Psoas muscle (tissue), 8 donors: ENCODE measurements around the gene CDK19. TPM values are rescaled to one million over a fixed set of nuclear protein-coding genes. Genes with fewer than 3 reads are reported as not detected.

Source experiments
- ATAC-seq, 4 donors: fragments of 200-7000 bp; cut with Tn5 transposase; one replicate each; pipeline ENCODE4 v1.9.1; 2020; ENCODE audit warnings: moderate library complexity in 3 of 4, mild to moderate bottlenecking in 2 of 4
- DNase-seq, 2 donors: peaks; one replicate each; pipeline ENCODE4 v3.0.0-alpha.2; 2020
- H3K27ac ChIP-seq: fragments of 200-600 bp; one replicate; pipeline ENCODE4 v1.8.0; 2022
- H3K27me3 ChIP-seq, 3 donors: fragments of 200-600 bp in 1 of 3; one replicate each; pipeline versions ENCODE4 v1.6.1 to v1.8.0; 2013 to 2022; ENCODE audit warnings: low read length in 2 of 3, mild to moderate bottlenecking in 2 of 3, moderate library complexity in 1 of 3; ENCODE audit not compliant: insufficient read depth in 3 of 3
- H3K36me3 ChIP-seq, 2 donors: fragments of 200-600 bp in 1 of 2; one replicate each; pipeline versions ENCODE4 v1.6.1 to v1.8.0; 2013 to 2022; ENCODE audit warnings: low read depth in 1 of 2, mild to moderate bottlenecking in 1 of 2, moderate library complexity in 1 of 2; ENCODE audit not compliant: insufficient read depth in 1 of 2
- H3K4me1 ChIP-seq: fragments of 200-600 bp; one replicate; pipeline ENCODE4 v1.8.0; 2022
- H3K4me3 ChIP-seq: fragments of 200-600 bp; one replicate; pipeline ENCODE4 v1.8.0; 2022; ENCODE audit warnings: mild to moderate bottlenecking
- H3K9me3 ChIP-seq: fragments of 200-600 bp; one replicate; pipeline ENCODE4 v1.8.0; 2022
- CTCF ChIP-seq: fragments of 200-600 bp; IDR thresholded peaks from one replicate; pipeline ENCODE4 v1.8.0; 2022; ENCODE audit warnings: antibody characterized with exemption
- WGBS, 3 donors: extraction: QIAGEN DNeasy Blood & Tissue Kit; methylation state at CpG; one replicate each; pipeline versions ENCODE4 v1.1.6 to v1.1.7; 2013; 5-methylcytosine and 5-hydroxymethylcytosine counted together
- intact Hi-C, 2 donors: fragments of 100-400 bp; cut with DNase I; formaldehyde crosslinking; loops; one replicate each; pipeline versions ENCODE4 v1.11.0 to v1.14.2; 2022
- polyA plus RNA-seq, 3 donors: library from polyadenylated mRNA; stranded (reverse); fragments of 200-250 nt; gene quantifications; one replicate each; pipeline ENCODE4 v1.2.3, GENCODE V29; 2013
- total RNA-seq, 4 donors: library from RNA; stranded (reverse); fragmentation: NEBNext Ultra II Directional in 2 of 4; extraction: Animal tissue kit (Norgen Biotek cat#: 25700) in 2 of 4; gene quantifications; one replicate each; pipeline versions ENCODE4 v1.2.1 to v1.2.4, GENCODE V29; 2021 to 2023
- donor health status: healthy with polysubstance abuse.
- donor health status: DM: no; HTN: no; CAD: no; lungs with moderate emphysema.
- donor health status: Bipolar disorder and iron deficiency.
- donor health status: healthy.
- donor health status: DM: yes; HTN: yes; CAD: no.
- donor health status: DM: no; HTN: no; CAD: no.
- donor health status: DM: no; HTN: no; CAD: no.
- donor health status: DM: yes; HTN: yes; CAD: no.

Gene CDK19
- total and polyA plus RNA-seq, 7 donors, result 2.2 to 11.6 (median 5.5) TPM

GRCh38 chr6:110628330-110628729 lies 186.9 kb downstream of the CDK19 start:
- no peaks in the 10 kb centered on the region for H3K4me1 ChIP-seq
- no peak for ATAC-seq
- no peaks in the 10 kb centered on the region for H3K9me3 ChIP-seq
- WGBS, 3 donors, result 93 to 96% (median 95%) methylated on average over 5 of the region's 5 CpGs
- H3K27ac ChIP-seq, result no peak overlapping the region
- H3K4me3 ChIP-seq, result no peak overlapping the region
- no peak for DNase-seq
- no peak for TF ChIP-seq CTCF
- intact Hi-C loops, result no loop called here
- H3K27me3 ChIP-seq, result no peaks in the 10 kb centered on the region
- peaks cover 0 to 9% of the 10 kb centered on the region in 2 donors for H3K36me3 ChIP-seq

DNA sequence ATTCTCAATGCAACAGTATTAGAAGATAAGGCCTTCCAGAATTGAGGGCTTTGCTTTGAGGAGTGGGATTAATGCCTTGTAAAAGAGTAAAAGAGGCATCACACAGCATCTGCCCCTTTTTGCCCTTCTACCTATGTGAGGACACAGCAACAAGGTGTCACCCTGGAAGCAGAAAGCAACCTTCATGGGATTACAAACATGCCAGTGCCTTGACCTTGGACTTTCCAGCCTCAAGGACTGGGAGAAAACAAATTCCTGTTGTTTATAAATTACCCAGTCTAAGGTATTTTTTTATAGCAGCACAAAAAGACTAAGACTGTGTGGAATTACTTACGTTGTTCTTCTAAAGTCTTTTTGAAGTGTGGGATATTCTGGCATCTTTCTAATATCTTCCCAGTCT lies 188.8 kb downstream of the CDK19 start:
- WGBS, 3 donors, result 91 to 98% (median 96%) methylated on average over 1 of the region's 1 CpG
- no peaks in the 10 kb centered on the region for H3K4me1 ChIP-seq
- DNase-seq (no peak), ATAC-seq (no peak)
- no peak overlapping the region for H3K27ac ChIP-seq
- intact Hi-C loops, result no loop called here
- H3K9me3 ChIP-seq, result no peaks in the 10 kb centered on the region
- peaks cover 0 to 27% of the 10 kb centered on the region in 2 donors for H3K36me3 ChIP-seq
- no peak overlapping the region for H3K4me3 ChIP-seq
- TF ChIP-seq CTCF, result no peak
- H3K27me3 ChIP-seq, result no peaks in the 10 kb centered on the region

GRCh38 chr6:110625883-110626282 lies 189.4 kb downstream of the CDK19 start:
- Histone ChIP-seq H3K36me3 (peaks cover 0 to 33% of the 10 kb centered on the region in 2 donors), H3K27me3 (no peaks in the 10 kb centered on the region), H3K4me3 (no peak overlapping the region), H3K9me3 (no peaks in the 10 kb centered on the region), H3K27ac (no peak overlapping the region), H3K4me1 (no peaks in the 10 kb centered on the region)
- TF ChIP-seq CTCF, result no peak
- intact Hi-C loops, result no loop called here
- ATAC-seq, result no peak
- WGBS, 3 donors, result 88 to 93% (median 92%) methylated on average over 2 of the region's 2 CpGs
- DNase-seq, result no peak

GRCh38 chr6:110622912-110623578 lies 192.2 kb downstream of the CDK19 start:
- no peak for TF ChIP-seq CTCF
- no peaks in the 10 kb centered on the region for H3K9me3 ChIP-seq
- no peak overlapping the region for H3K4me3 ChIP-seq
- WGBS, 3 donors, result 95 to 100% (median 95%) methylated on average over 2 of the region's 2 CpGs
- no peak overlapping the region for H3K27ac ChIP-seq
- no peaks in the 10 kb centered on the region for H3K4me1 ChIP-seq
- no peak for ATAC-seq
- no peak for DNase-seq
- H3K36me3 ChIP-seq, result peaks cover 0 to 44% of the 10 kb centered on the region in 2 donors
- intact Hi-C loops, result no loop called here
- no peaks in the 10 kb centered on the region for H3K27me3 ChIP-seq

DNA sequence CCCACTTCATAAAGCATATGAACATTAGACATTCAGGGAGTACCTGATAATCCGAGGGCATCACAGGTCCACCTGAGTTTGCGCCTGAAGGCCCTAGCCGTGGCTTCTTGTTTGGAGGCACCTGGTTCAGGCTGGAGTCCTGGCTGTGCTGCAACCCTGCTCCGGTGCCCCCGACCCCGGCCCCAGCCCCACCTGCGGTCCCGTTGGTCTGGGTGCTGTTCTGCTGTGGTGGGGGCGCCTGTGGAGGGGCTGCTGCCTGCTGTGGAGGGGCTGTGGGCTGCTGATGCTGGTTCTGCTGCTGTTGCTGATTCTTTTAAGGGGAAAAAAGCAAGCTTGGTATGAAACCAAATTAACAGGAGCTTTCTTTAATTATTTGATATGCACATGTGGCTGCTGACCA lies 194.2 kb downstream of the CDK19 start:
- no peak for ATAC-seq
- Histone ChIP-seq H3K27ac (no peak overlapping the region), H3K36me3 (peaks cover 0 to 44% of the 10 kb centered on the region in 2 donors), H3K4me3 (no peak overlapping the region), H3K27me3 (no peaks in the 10 kb centered on the region), H3K4me1 (no peaks in the 10 kb centered on the region), H3K9me3 (no peaks in the 10 kb centered on the region)
- intact Hi-C loops, result no loop called here
- DNase-seq, result no peak
- TF ChIP-seq CTCF, result no peak
- 93 to 95% (median 94%) methylated on average over 9 of the region's 9 CpGs for WGBS, 3 donors
